GM23338 (cell line): ENCODE measurements around the gene COA1. TPM values are rescaled to one million over a fixed set of nuclear protein-coding genes. Genes with fewer than 3 reads are reported as not detected.

Experiments
- ATAC-seq: fragments of 200-7000 bp; cut with Tn5 transposase; 3 replicates; pipeline ENCODE4 v1.9.1; 2020
- DNase-seq: peaks from one replicate; pipeline ENCODE4 v3.0.0-alpha.2; 2015; ENCODE audit warnings: low spot score
- H2AFZ ChIP-seq: fragments of 200-600 bp; sonication (generic); 2 replicates; pipeline ENCODE4 v1.8.0; 2016; ENCODE audit warnings: antibody characterized with exemption, mild to moderate bottlenecking, moderate library complexity
- H3F3A ChIP-seq: fragments of 200-600 bp; sonication (generic); replicated peaks from 2 replicates; pipeline ENCODE4 v1.8.0; 2017; ENCODE audit warnings: antibody characterized with exemption, mixed run types, low read depth
- H3K27ac ChIP-seq: fragments of 200-600 bp; sonication (generic); 2 replicates; pipeline ENCODE4 v1.6.1; 2016; ENCODE audit warnings: low read depth
- H3K27me3 ChIP-seq: fragments of 200-600 bp; sonication (generic); 2 replicates; pipeline ENCODE4 v1.8.0; 2016; ENCODE audit warnings: mild to moderate bottlenecking, mixed run types, moderate library complexity; ENCODE audit not compliant: insufficient read depth
- H3K36me3 ChIP-seq: fragments of 200-600 bp; sonication (generic); 2 replicates; pipeline ENCODE4 v1.8.0; 2016; ENCODE audit warnings: mild to moderate bottlenecking; ENCODE audit not compliant: insufficient read depth
- H3K4me1 ChIP-seq: fragments of 200-600 bp; sonication (generic); 2 replicates; pipeline ENCODE4 v1.8.0; 2016; ENCODE audit warnings: mild to moderate bottlenecking, moderate library complexity; ENCODE audit not compliant: insufficient read depth
- H3K4me2 ChIP-seq: fragments of 200-600 bp; sonication (generic); 2 replicates; pipeline ENCODE4 v1.7.1; 2017; ENCODE audit warnings: mixed run types
- H3K4me3 ChIP-seq: fragments of 200-600 bp; sonication (generic); 2 replicates; pipeline ENCODE4 v1.6.1; 2016; ENCODE audit warnings: mixed run types
- H3K79me2 ChIP-seq: fragments of 200-600 bp; sonication (generic); replicated peaks from 2 replicates; pipeline ENCODE4 v1.8.0; 2017; ENCODE audit warnings: mild to moderate bottlenecking; ENCODE audit not compliant: insufficient read depth
- H3K9me2 ChIP-seq: fragments of 200-600 bp; sonication (generic); 2 replicates; pipeline ENCODE4 v1.8.0; 2017; ENCODE audit not compliant: insufficient read depth
- H4K20me1 ChIP-seq: fragments of 200-600 bp; sonication (generic); replicated peaks from 2 replicates; pipeline ENCODE4 v1.8.0; 2017; ENCODE audit warnings: mild to moderate bottlenecking; ENCODE audit not compliant: insufficient read depth
- H3K27ac Mint-ChIP-seq: 2 replicates; pipeline ENCODE4 v1.8.0; 2020; ENCODE audit warnings: inconsistent platforms, mild to moderate bottlenecking, moderate library complexity, mixed read lengths
- H3K27me3 Mint-ChIP-seq: 3 replicates; pipeline ENCODE4 v1.8.0; 2022; ENCODE audit warnings: low read depth, mild to moderate bottlenecking, moderate library complexity, mixed read lengths, inconsistent platforms; ENCODE audit not compliant: insufficient read depth, poor library complexity
- H3K36me3 Mint-ChIP-seq: 3 replicates; pipeline ENCODE4 v1.8.0; 2021; ENCODE audit warnings: low read depth, mild to moderate bottlenecking, inconsistent platforms, moderate library complexity, mixed read lengths
- H3K4me1 Mint-ChIP-seq: 3 replicates; pipeline ENCODE4 v1.8.0; 2020; ENCODE audit warnings: mild to moderate bottlenecking, inconsistent platforms, mixed read lengths
- H3K4me3 Mint-ChIP-seq: 3 replicates; pipeline ENCODE4 v1.8.0; 2021; ENCODE audit warnings: moderate library complexity, mild to moderate bottlenecking, inconsistent platforms, mixed read lengths
- H3K9me3 Mint-ChIP-seq: 3 replicates; pipeline ENCODE4 v1.8.0; 2020; ENCODE audit warnings: moderate library complexity, mild to moderate bottlenecking, inconsistent platforms, mixed read lengths
- CREB1 ChIP-seq: fragments of 250-450 bp; sonication (Bioruptor Pico); IDR thresholded peaks from 2 replicates; pipeline ENCODE4 v1.5.0; 2020; ENCODE audit warnings: low read depth, mild to moderate bottlenecking, moderate library complexity
- ETS1 ChIP-seq: IDR thresholded peaks from 2 replicates; pipeline ENCODE4 v1.6.1; 2016; ENCODE audit warnings: antibody characterized with exemption
- EZH2 ChIP-seq: fragments of 200-600 bp; sonication (generic); IDR thresholded peaks from one replicate; pipeline ENCODE4 v1.8.0; 2017; ENCODE audit warnings: antibody characterized with exemption, mild to moderate bottlenecking, low read depth; ENCODE audit not compliant: unreplicated experiment
- EZH2phosphoT487 ChIP-seq: fragments of 200-600 bp; sonication (generic); IDR thresholded peaks from one replicate; pipeline ENCODE4 v1.8.1; 2018; ENCODE audit warnings: antibody characterized with exemption; ENCODE audit not compliant: unreplicated experiment
- JUNB ChIP-seq: IDR thresholded peaks from one replicate; pipeline ENCODE4 v1.6.1; 2016; ENCODE audit warnings: antibody characterized with exemption; ENCODE audit not compliant: unreplicated experiment
- NANOG ChIP-seq: IDR thresholded peaks from 2 replicates; pipeline ENCODE4 v1.6.1; 2016; ENCODE audit warnings: antibody characterized with exemption, borderline replicate concordance
- POLR2AphosphoS5 ChIP-seq: IDR thresholded peaks from 2 replicates; pipeline ENCODE4 v1.6.1; 2016; ENCODE audit warnings: antibody characterized with exemption, low read depth
- ZNF114 ChIP-seq: fragments of 250-450 bp; sonication (Bioruptor Pico); IDR thresholded peaks from 2 replicates; pipeline ENCODE4 v1.5.0; 2020; ENCODE audit warnings: mild to moderate bottlenecking, moderate library complexity
- ZNF331 ChIP-seq: fragments of 250-450 bp; sonication (Bioruptor Pico); IDR thresholded peaks from 2 replicates; pipeline ENCODE4 v1.5.0; 2020; ENCODE audit warnings: low read depth, mild to moderate bottlenecking, moderate library complexity
- polyA plus RNA-seq: library from polyadenylated mRNA; unstranded; fragments of >200 nt; fragmentation: Nextera tagmentation; extraction: Ambion mirVana; gene quantifications from 2 replicates; pipeline ENCODE4 v1.2.1, GENCODE V29; 2016
- total RNA-seq: library from RNA; depleted of rRNA; stranded (reverse); fragments of >200 nt; shearing (Covaris generic); gene quantifications from 2 replicates; pipeline ENCODE4 v1.2.3, GENCODE V29; 2014
- TF ChIP-seq, protein P1 (sequence below): IDR thresholded peaks from one replicate; pipeline ENCODE4 v1.6.1; 2018; ENCODE audit warnings: antibody characterized with exemption; ENCODE audit not compliant: unreplicated experiment
- TF ChIP-seq, protein P2 (sequence below), 2 experiments: fragments of 200-600 bp in 1 of 2; sonication (generic) in 1 of 2; conservative IDR thresholded peaks; 2 replicates each; pipeline versions ENCODE4 v1.5.1 to v1.6.1; 2016 to 2017; ENCODE audit warnings: antibody characterized with exemption in 2 of 2, low read depth in 2 of 2, mild to moderate bottlenecking in 2 of 2, moderate library complexity in 1 of 2
- TF ChIP-seq, protein P3 (sequence below): fragments of 250-450 bp; sonication (Bioruptor Pico); IDR thresholded peaks from 2 replicates; pipeline ENCODE4 v1.5.0; 2020; ENCODE audit warnings: mild to moderate bottlenecking, moderate library complexity

The COA1 gene
- total and polyA plus RNA-seq, 2 experiments from 2014 or later, result 156 to 158 TPM

DNA sequence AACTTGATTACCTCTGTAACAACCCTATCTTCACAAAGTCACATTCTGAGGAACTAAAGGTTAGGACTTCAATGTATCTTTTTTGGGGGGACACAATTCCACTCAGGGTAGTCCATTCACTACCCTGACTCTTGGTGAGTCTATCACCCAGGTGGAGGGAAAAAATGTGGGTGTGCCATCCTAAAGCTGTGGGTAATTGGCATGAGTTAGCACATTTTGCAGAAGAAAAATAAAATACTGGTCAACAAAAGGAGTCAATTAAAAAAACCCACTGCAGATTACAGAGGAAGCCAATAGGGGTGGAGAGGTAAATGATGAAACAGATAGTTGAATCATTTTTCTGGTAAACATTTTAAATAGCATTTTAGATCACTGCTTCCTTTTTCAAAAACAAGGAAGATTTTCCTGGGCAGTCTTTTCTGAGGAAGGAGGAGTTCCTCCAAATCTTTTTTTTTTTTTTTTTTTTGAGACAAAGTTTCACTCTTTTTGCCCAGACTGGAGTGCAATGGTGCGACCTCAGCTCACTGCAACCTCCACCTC, 24.0 kb upstream of the COA1 start:
- Histone ChIP-seq H3K4me3 (no peak overlapping the region), H3K27ac (no peak overlapping the region), H3K4me2 (no peak overlapping the region), H3K36me3 (no peaks in the 10 kb centered on the region), H3K79me2 (no peaks in the 10 kb centered on the region), H3K27me3 (peaks cover 19% of the 10 kb centered on the region), H3K4me1 (peaks cover 3% of the 10 kb centered on the region; the same call in 1 of the 2 replicates), H2AFZ (no peak overlapping the region; the same call in 1 of the 2 replicates), H3F3A (0 out of 2 replicates have a peak, but pooled peaks cover 6% of the 10 kb centered on the region), H3K9me2 (no peaks in the 10 kb centered on the region), H4K20me1 (no peaks in the 10 kb centered on the region)
- H3K4me1 Mint-ChIP-seq, result peaks cover 17% of the 10 kb centered on the region
- TF ChIP-seq CREB1 (CRISPR knock-in tag) (no peak), JUNB (no peak), EZH2phosphoT487 (no peak), NANOG (no peak), ZNF114 (CRISPR knock-in tag) (no peak), ZNF331 (no peak), POLR2AphosphoS5 (no peak), EZH2 (no peak), ETS1 (no peak)
- TF ChIP-seq, protein P1, sequence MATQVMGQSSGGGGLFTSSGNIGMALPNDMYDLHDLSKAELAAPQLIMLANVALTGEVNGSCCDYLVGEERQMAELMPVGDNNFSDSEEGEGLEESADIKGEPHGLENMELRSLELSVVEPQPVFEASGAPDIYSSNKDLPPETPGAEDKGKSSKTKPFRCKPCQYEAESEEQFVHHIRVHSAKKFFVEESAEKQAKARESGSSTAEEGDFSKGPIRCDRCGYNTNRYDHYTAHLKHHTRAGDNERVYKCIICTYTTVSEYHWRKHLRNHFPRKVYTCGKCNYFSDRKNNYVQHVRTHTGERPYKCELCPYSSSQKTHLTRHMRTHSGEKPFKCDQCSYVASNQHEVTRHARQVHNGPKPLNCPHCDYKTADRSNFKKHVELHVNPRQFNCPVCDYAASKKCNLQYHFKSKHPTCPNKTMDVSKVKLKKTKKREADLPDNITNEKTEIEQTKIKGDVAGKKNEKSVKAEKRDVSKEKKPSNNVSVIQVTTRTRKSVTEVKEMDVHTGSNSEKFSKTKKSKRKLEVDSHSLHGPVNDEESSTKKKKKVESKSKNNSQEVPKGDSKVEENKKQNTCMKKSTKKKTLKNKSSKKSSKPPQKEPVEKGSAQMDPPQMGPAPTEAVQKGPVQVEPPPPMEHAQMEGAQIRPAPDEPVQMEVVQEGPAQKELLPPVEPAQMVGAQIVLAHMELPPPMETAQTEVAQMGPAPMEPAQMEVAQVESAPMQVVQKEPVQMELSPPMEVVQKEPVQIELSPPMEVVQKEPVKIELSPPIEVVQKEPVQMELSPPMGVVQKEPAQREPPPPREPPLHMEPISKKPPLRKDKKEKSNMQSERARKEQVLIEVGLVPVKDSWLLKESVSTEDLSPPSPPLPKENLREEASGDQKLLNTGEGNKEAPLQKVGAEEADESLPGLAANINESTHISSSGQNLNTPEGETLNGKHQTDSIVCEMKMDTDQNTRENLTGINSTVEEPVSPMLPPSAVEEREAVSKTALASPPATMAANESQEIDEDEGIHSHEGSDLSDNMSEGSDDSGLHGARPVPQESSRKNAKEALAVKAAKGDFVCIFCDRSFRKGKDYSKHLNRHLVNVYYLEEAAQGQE, result no peak
- TF ChIP-seq, protein P2, sequence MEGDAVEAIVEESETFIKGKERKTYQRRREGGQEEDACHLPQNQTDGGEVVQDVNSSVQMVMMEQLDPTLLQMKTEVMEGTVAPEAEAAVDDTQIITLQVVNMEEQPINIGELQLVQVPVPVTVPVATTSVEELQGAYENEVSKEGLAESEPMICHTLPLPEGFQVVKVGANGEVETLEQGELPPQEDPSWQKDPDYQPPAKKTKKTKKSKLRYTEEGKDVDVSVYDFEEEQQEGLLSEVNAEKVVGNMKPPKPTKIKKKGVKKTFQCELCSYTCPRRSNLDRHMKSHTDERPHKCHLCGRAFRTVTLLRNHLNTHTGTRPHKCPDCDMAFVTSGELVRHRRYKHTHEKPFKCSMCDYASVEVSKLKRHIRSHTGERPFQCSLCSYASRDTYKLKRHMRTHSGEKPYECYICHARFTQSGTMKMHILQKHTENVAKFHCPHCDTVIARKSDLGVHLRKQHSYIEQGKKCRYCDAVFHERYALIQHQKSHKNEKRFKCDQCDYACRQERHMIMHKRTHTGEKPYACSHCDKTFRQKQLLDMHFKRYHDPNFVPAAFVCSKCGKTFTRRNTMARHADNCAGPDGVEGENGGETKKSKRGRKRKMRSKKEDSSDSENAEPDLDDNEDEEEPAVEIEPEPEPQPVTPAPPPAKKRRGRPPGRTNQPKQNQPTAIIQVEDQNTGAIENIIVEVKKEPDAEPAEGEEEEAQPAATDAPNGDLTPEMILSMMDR (conservative IDR thresholded peaks at IDR 0.05; ENCODE audit: low read depth in 2 of 2), result no peak
- TF ChIP-seq, protein P3, sequence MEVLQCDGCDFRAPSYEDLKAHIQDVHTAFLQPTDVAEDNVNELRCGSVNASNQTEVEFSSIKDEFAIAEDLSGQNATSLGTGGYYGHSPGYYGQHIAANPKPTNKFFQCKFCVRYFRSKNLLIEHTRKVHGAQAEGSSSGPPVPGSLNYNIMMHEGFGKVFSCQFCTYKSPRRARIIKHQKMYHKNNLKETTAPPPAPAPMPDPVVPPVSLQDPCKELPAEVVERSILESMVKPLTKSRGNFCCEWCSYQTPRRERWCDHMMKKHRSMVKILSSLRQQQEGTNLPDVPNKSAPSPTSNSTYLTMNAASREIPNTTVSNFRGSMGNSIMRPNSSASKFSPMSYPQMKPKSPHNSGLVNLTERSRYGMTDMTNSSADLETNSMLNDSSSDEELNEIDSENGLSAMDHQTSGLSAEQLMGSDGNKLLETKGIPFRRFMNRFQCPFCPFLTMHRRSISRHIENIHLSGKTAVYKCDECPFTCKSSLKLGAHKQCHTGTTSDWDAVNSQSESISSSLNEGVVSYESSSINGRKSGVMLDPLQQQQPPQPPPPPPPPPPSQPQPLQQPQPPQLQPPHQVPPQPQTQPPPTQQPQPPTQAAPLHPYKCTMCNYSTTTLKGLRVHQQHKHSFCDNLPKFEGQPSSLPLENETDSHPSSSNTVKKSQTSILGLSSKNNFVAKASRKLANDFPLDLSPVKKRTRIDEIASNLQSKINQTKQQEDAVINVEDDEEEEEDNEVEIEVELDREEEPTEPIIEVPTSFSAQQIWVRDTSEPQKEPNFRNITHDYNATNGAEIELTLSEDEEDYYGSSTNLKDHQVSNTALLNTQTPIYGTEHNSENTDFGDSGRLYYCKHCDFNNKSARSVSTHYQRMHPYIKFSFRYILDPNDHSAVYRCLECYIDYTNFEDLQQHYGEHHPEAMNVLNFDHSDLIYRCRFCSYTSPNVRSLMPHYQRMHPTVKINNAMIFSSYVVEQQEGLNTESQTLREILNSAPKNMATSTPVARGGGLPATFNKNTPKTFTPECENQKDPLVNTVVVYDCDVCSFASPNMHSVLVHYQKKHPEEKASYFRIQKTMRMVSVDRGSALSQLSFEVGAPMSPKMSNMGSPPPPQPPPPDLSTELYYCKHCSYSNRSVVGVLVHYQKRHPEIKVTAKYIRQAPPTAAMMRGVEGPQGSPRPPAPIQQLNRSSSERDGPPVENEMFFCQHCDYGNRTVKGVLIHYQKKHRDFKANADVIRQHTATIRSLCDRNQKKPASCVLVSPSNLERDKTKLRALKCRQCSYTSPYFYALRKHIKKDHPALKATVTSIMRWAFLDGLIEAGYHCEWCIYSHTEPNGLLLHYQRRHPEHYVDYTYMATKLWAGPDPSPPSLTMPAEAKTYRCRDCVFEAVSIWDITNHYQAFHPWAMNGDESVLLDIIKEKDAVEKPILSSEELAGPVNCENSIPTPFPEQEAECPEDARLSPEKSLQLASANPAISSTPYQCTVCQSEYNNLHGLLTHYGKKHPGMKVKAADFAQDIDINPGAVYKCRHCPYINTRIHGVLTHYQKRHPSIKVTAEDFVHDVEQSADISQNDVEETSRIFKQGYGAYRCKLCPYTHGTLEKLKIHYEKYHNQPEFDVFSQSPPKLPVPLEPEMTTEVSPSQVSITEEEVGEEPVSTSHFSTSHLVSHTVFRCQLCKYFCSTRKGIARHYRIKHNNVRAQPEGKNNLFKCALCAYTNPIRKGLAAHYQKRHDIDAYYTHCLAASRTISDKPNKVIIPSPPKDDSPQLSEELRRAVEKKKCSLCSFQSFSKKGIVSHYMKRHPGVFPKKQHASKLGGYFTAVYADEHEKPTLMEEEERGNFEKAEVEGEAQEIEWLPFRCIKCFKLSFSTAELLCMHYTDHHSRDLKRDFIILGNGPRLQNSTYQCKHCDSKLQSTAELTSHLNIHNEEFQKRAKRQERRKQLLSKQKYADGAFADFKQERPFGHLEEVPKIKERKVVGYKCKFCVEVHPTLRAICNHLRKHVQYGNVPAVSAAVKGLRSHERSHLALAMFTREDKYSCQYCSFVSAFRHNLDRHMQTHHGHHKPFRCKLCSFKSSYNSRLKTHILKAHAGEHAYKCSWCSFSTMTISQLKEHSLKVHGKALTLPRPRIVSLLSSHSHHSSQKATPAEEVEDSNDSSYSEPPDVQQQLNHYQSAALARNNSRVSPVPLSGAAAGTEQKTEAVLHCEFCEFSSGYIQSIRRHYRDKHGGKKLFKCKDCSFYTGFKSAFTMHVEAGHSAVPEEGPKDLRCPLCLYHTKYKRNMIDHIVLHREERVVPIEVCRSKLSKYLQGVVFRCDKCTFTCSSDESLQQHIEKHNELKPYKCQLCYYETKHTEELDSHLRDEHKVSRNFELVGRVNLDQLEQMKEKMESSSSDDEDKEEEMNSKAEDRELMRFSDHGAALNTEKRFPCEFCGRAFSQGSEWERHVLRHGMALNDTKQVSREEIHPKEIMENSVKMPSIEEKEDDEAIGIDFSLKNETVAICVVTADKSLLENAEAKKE, result no peak
- H3K27ac Mint-ChIP-seq, result no peak overlapping the region
- H3K4me3 Mint-ChIP-seq, result no peak overlapping the region
- no peak for ATAC-seq
- H3K36me3 Mint-ChIP-seq, result no peaks in the 10 kb centered on the region
- DNase-seq, result no peak
- H3K27me3 Mint-ChIP-seq, result peaks cover 13% of the 10 kb centered on the region
- H3K9me3 Mint-ChIP-seq, result no peaks in the 10 kb centered on the region
